Measurements from ENCODE around the gene LRSAM1. TPM values are rescaled to one million over a fixed set of nuclear protein-coding genes. Genes with fewer than 3 reads are reported as not detected.

LRSAM1 gene
- total RNA-seq, 4 donors from 2014 or later = 15.5 to 26.5 (median 20.2) TPM

DNA sequence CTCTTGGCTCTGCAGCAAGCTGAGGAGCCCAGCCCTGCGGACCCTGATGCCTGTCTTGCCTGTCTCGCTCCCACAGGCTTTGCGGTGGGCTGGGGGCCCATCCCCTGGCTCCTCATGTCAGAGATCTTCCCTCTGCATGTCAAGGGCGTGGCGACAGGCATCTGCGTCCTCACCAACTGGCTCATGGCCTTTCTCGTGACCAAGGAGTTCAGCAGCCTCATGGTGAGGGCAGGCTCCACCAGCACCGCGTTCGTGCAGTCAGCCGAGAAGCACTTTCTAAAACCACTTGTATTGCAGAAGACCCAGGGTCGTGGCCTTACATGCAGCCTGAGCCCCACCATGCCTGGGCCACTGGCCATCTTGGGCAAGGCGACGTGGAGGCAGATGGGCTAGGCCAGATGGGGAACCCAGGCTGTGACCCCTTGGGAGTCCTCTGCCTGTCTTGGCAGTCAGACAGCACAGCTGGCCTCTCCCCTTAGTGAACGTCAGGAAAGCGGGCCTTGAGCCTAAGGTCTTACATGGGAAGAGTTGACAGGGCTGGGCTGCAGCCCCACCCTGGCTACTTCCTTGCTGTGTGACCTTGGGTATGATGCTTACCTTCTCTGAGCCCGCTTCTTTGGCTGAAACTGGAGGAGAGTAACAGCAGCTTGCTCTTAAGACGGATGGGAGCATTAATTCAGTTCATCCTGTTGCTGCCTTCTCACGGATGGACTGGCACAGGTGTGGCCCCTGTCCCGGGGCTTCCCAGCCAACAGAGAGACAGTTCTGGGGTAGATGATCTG, 45.8 kb upstream of the LRSAM1 start:
- Histone ChIP-seq H3K4me3 (no peak overlapping the region), H3K27me3 (no peaks in the 10 kb centered on the region), H3K9me3 (no peaks in the 10 kb centered on the region), H3K4me1 (no peaks in the 10 kb centered on the region), H3K36me3 (peaks cover 0 to 81% of the 10 kb centered on the region in 2 donors), H3K27ac (no peak overlapping the region)
- no peak for TF ChIP-seq POLR2AphosphoS5 (IDR thresholded peaks at IDR 0.05)
- no CpG with 5 or more reads among the region's 20 CpGs for WGBS, 2 donors (ENCODE audit: low coverage in 1 of 2)
- ATAC-seq = no peak

DNA sequence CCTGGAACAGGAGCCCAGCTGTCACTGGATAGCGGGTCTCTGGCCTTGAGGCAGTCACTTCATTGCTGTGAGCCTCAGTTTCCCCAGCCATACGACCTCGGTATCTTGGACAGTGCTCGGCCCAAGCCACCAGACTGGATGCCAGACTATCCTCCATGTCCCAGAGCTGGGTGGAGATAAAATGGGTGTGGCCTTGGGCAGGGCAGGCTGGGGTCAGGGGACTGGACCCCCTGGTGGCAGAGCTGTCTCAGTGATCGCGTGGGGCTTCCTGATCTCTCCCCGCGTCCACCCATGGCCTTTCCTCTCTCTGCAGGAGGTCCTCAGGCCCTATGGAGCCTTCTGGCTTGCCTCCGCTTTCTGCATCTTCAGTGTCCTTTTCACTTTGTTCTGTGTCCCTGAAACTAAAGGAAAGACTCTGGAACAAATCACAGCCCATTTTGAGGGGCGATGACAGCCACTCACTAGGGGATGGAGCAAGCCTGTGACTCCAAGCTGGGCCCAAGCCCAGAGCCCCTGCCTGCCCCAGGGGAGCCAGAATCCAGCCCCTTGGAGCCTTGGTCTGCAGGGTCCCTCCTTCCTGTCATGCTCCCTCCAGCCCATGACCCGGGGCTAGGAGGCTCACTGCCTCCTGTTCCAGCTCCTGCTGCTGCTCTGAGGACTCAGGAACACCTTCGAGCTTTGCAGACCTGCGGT, 44.4 kb upstream of the LRSAM1 start:
- H3K4me3 ChIP-seq = no peak overlapping the region
- WGBS, 2 donors (ENCODE audit: low coverage in 1 of 2) = 80 to 90% methylated on average over 1 to 2 of the region's 13 CpGs
- no peak overlapping the region for H3K27ac ChIP-seq
- H3K36me3 ChIP-seq = peaks cover 0 to 66% of the 10 kb centered on the region in 2 donors
- no peaks in the 10 kb centered on the region for H3K4me1 ChIP-seq
- no peak for TF ChIP-seq EP300 (IDR thresholded peaks at IDR 0.05)
- TF ChIP-seq POLR2A (IDR thresholded peaks at IDR 0.05) = no peak
- no peak for TF ChIP-seq POLR2AphosphoS5 (IDR thresholded peaks at IDR 0.05)
- TF ChIP-seq, protein P1, sequence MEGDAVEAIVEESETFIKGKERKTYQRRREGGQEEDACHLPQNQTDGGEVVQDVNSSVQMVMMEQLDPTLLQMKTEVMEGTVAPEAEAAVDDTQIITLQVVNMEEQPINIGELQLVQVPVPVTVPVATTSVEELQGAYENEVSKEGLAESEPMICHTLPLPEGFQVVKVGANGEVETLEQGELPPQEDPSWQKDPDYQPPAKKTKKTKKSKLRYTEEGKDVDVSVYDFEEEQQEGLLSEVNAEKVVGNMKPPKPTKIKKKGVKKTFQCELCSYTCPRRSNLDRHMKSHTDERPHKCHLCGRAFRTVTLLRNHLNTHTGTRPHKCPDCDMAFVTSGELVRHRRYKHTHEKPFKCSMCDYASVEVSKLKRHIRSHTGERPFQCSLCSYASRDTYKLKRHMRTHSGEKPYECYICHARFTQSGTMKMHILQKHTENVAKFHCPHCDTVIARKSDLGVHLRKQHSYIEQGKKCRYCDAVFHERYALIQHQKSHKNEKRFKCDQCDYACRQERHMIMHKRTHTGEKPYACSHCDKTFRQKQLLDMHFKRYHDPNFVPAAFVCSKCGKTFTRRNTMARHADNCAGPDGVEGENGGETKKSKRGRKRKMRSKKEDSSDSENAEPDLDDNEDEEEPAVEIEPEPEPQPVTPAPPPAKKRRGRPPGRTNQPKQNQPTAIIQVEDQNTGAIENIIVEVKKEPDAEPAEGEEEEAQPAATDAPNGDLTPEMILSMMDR (IDR thresholded peaks at IDR 0.05) = no peak
- no peaks in the 10 kb centered on the region for H3K27me3 ChIP-seq
- no peaks in the 10 kb centered on the region for H3K9me3 ChIP-seq
- no peak for ATAC-seq

DNA sequence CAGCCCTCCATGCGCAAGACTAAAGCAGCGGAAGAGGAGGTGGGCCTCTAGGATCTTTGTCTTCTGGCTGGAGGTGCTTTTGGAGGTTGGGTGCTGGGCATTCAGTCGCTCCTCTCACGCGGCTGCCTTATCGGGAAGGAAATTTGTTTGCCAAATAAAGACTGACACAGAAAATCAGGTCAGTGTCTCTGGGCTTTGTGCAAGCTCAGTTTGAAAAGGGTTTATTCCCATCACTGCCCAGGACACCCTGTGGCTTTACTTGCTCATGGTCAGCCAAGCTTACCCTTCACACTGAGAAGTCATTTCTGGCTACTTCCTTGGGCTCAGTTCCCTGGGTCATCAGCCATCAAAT, 43.8 kb upstream of the LRSAM1 start:
- 50% methylated on average over 2 of the region's 6 CpGs; no CpG with 5 or more reads in 1 of the 2 donors for WGBS, 2 donors (ENCODE audit: low coverage in 1 of 2)

DNA sequence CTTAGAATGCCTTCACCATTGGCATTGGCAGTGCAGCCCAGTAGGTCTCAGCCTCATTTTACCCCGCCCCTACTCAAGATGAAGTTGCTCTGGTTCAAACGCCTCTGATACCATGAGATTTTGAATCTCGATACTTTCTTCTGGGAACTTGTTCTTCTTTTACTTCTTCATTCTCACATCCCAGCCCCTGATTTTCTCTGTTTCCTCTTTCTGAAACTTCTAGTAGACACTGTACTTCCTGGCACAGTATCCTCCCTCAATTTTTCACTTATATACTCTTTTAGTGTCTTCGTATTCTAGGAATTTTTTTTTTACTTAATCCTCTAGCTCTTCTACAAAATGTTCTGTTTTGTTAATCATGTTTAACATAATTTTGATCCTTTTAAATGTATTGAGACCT, 40.2 kb upstream of the LRSAM1 start:
- no peaks in the 10 kb centered on the region for H3K27me3 ChIP-seq
- H3K4me3 ChIP-seq = no peak overlapping the region
- TF ChIP-seq EP300 (IDR thresholded peaks at IDR 0.05) (no peak), POLR2AphosphoS5 (IDR thresholded peaks at IDR 0.05) (no peak), POLR2A (IDR thresholded peaks at IDR 0.05) (no peak)
- TF ChIP-seq, protein P1 (IDR thresholded peaks at IDR 0.05) = no peak
- H3K4me1 ChIP-seq = no peaks in the 10 kb centered on the region
- no peak overlapping the region for H3K27ac ChIP-seq
- no peak for ATAC-seq
- 60 to 91% methylated on average over 1 to 4 of the region's 4 CpGs for WGBS, 2 donors (ENCODE audit: low coverage in 1 of 2)
- no peaks in the 10 kb centered on the region for H3K9me3 ChIP-seq
- H3K36me3 ChIP-seq = peaks cover 0 to 25% of the 10 kb centered on the region in 2 donors

More for the DNA sequence above, 43.8 kb upstream of the LRSAM1 start:
- no peak for ATAC-seq
- H3K4me3 ChIP-seq = no peak overlapping the region
- H3K27me3 ChIP-seq = no peaks in the 10 kb centered on the region
- H3K27ac ChIP-seq = no peak overlapping the region
- no peaks in the 10 kb centered on the region for H3K4me1 ChIP-seq
- peaks cover 0 to 61% of the 10 kb centered on the region in 2 donors for H3K36me3 ChIP-seq
- TF ChIP-seq, protein P1 (IDR thresholded peaks at IDR 0.05) = no peak
- TF ChIP-seq POLR2A (IDR thresholded peaks at IDR 0.05) (no peak), POLR2AphosphoS5 (IDR thresholded peaks at IDR 0.05) (no peak), EP300 (IDR thresholded peaks at IDR 0.05) (no peak)
- H3K9me3 ChIP-seq = no peaks in the 10 kb centered on the region

DNA sequence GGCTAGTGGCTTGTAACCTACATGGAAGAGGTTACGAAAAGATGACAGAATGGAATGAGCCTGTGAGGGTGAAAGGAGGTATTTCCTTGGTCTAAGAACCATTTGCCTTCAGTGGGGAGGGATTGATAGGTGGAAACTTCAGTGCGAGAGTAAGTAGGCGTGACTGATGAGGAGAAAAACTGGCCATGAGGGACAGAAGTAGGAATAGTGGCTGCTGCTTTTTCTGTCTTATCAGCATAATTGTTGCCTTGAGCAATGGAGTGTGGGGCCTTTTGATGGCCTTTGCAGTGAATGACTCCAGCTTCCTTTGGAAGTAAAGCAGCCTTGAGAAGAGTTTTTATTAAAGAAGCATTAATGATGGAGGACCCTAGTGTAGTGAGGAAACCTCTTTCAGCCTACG, 36.2 kb upstream of the LRSAM1 start:
- Histone ChIP-seq H3K27ac (no peak overlapping the region), H3K9me3 (no peaks in the 10 kb centered on the region), H3K27me3 (no peaks in the 10 kb centered on the region), H3K4me3 (no peak overlapping the region), H3K36me3 (peaks cover 0 to 10% of the 10 kb centered on the region in 2 donors), H3K4me1 (peaks cover 0 to 4% (median 0%) of the 10 kb centered on the region in 3 donors)
- TF ChIP-seq POLR2AphosphoS5 (IDR thresholded peaks at IDR 0.05) = no peak
- no peak for TF ChIP-seq EP300 (IDR thresholded peaks at IDR 0.05)
- TF ChIP-seq POLR2A (IDR thresholded peaks at IDR 0.05) = no peak
- TF ChIP-seq, protein P1 (IDR thresholded peaks at IDR 0.05) = no peak
- ATAC-seq = no peak
- 91 to 92% methylated on average over 4 of the region's 4 CpGs for WGBS, 2 donors (ENCODE audit: low coverage in 1 of 2)

Measured in gastroesophageal sphincter (tissue), 4 donors.